ENCODE results near the gene REXO1. TPM values are rescaled to one million over a fixed set of nuclear protein-coding genes. Genes with fewer than 3 reads are reported as not detected.
"Not testable (repeated sequence)": the region's sequence is repeated elsewhere in the genome, so short reads cannot be mapped to it uniquely, and the experiment has no call there.

The REXO1 gene
- polyA plus RNA-seq (ENCODE audit: insufficient read length): 24.2 TPM

- peak; percentile 95 for DNase-seq
These were observed at the start of gene REXO1 for GRCh38 chr19:1848399-1849131. Gene REXO1 (minus strand): TSS chr19:1848483. CDS start chr19:1848358, 125 bp downstream.

- DNase-seq: no peak
These were observed 48.2 kb upstream of the REXO1 start for GRCh38 chr19:1896508-1896907.

- DNase-seq: no peak
These were observed 45.5 kb upstream of the REXO1 start for GRCh38 chr19:1893791-1894190.

- DNase-seq: no peak
These were observed 41.6 kb upstream of the REXO1 start for GRCh38 chr19:1889907-1890306.

- DNase-seq: no peak
These were observed 40.1 kb upstream of the REXO1 start for GRCh38 chr19:1888385-1888784.

- DNase-seq: not testable (repeated sequence)
These were observed 38.1 kb upstream of the REXO1 start for GRCh38 chr19:1886360-1886759.

- peak; percentile 96 for DNase-seq
These were observed 37.3 kb upstream of the REXO1 start, which contains the start of gene ABHD17A for GRCh38 chr19:1885398-1886119. Gene ABHD17A (minus strand): TSS chr19:1885496. CDS start chr19:1881566, 3,930 bp downstream.

GRCh38 chr19:1884719-1885334, 36.5 kb upstream of the REXO1 start:
- no peak for DNase-seq

GRCh38 chr19:1884291-1884718, 36.0 kb upstream of the REXO1 start:
- DNase-seq: no peak

GRCh38 chr19:1883784-1884183, 35.5 kb upstream of the REXO1 start:
- DNase-seq: no peak

GRCh38 chr19:1882786-1883692, 34.8 kb upstream of the REXO1 start:
- DNase-seq: no peak

GRCh38 chr19:1882089-1882785, 34.0 kb upstream of the REXO1 start:
- no peak for DNase-seq

- DNase-seq: not testable (repeated sequence)
These were observed 33.3 kb upstream of the REXO1 start for GRCh38 chr19:1881393-1882088.

GRCh38 chr19:1880611-1881392, 32.5 kb upstream of the REXO1 start:
- DNase-seq: no peak

- not testable (repeated sequence) for DNase-seq
These were observed 31.7 kb upstream of the REXO1 start for GRCh38 chr19:1879982-1880381.

- not testable (repeated sequence) for DNase-seq
These were observed 30.3 kb upstream of the REXO1 start for GRCh38 chr19:1878583-1878982.

- not testable (repeated sequence) for DNase-seq
These were observed 29.0 kb upstream of the REXO1 start for GRCh38 chr19:1877280-1877660.

- DNase-seq: not testable (repeated sequence)
These were observed 28.4 kb upstream of the REXO1 start for GRCh38 chr19:1876496-1877279.

All from hindlimb muscle (tissue), 1 donor.